HG03378 (cell line): ENCODE results near the gene GPM6B.
"Not testable (repeated sequence)": the region's sequence is repeated elsewhere in the genome, so short reads cannot be mapped to it uniquely, and the experiment has no call there.

Source experiments
- ATAC-seq: cut with Tn5 transposase; IDR thresholded peaks from one replicate; pipeline ENCODE4 v1.9.1; 2021; ENCODE audit warnings: mild to moderate bottlenecking, moderate library complexity; ENCODE audit not compliant: unreplicated experiment

The GPM6B gene

DNA sequence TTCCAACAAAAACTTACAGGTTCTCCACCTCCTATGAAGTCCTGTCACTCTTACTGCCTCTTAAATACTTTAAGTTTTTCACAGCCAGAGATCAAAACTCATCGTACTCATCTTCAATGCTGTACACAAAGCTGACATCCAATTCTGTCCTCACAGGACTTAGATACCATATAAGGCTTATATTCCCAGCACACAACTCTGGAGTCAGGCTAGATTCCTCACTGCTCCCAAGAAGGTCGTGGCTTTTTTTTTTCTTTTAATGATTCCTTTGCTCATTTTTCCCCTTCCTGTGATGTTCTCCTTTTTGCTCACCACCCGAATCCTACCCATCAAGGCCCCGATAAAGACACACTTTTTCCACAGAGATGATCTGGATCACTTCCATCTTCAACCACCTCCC, 83.4 kb downstream of the GPM6B start:
- no peak for ATAC-seq

DNA sequence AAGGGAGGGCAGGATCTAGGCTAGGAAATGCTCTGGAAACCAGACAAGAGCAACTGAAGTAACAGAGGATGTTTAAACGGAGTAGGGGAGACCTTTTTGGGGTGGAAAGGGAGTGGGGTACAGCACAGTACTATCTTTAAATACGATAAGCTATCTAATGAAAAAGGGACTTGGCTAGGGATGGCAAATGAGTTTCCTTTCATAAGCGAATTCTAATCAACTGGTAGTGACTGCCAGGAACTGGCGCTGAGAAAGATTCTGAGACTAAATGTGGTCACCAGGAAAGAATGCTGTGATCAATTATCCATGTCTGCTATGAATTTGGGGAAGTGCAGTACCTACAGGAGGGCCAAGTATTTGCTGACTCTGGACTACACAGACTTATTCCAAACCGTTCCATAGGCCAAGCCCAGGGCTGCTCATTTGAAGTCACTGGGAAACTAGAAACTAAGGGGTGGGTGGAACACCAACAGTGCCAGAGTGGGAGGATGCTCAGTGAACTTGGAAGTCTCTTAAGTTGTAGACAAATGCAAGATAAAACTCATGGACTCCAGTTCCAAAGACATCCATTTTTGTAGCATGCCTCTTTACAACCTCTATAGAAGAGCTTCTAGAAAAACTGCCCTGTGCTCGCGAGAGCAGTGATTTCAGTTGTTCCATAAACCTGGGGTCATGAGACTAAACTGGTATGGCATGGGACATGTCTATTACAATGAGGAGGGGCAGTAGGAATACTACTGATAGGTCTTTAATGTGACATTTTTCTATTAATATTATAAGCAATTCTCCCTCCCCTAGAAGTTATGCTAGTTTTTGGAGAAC, 84.4 kb downstream of the GPM6B start:
- no peak for ATAC-seq

DNA sequence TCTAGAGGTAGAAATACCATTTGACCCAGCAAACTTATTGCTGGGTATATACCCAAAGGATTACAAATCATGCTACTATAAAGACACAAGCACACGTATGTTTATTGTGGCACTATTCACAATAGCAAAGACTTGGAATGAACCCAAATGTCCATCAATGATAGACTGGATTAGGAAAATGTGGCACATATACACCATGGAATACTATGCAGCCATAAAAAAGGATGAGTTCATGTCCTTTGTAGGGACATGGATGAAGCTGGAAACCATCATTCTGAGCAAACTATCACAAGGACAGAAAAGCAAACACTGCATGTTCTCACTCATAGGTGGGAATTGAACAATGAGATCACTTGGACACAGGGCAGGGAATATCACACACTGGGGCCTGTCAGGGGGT, 86.4 kb downstream of the GPM6B start:
- not testable (repeated sequence) for ATAC-seq

DNA sequence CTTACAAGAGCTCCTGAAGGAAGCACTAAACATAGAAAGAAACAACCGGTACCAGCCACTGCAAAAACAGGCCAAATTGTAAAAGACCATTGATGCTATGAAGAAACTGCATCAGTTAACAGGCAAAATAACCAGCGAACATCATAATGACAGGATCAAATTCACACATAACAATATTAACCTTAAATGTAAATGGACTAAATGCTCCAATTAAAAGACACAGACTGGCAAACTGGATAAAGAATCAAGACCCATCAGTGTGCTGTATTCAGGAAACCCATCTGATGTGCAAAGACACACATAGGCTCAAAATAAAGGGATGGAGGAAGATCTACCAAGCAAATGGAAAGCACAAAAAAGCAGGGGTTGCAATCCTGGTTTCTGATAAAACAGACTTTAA, 90.3 kb downstream of the GPM6B start:
- not testable (repeated sequence) for ATAC-seq

DNA sequence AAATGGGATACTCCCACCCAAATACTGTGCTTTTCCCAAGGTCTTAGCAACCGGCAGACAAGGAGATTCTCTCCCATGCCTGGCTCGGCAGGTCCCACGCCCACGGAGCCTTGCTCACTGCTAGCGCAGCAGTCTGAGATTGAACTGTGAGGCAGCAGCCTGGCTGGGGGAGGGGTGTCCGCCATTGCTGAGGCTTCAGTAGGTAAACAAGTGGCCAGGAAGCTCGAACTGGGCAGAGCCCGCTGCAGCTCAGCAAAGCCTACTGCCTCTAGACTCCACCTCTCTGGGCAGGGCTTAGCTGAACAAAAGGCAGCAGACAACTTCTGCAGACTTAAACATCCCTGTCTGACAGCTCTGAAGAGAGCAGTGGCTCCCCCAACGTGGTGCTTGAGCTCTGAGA, 92.0 kb downstream of the GPM6B start:
- not testable (repeated sequence) for ATAC-seq

DNA sequence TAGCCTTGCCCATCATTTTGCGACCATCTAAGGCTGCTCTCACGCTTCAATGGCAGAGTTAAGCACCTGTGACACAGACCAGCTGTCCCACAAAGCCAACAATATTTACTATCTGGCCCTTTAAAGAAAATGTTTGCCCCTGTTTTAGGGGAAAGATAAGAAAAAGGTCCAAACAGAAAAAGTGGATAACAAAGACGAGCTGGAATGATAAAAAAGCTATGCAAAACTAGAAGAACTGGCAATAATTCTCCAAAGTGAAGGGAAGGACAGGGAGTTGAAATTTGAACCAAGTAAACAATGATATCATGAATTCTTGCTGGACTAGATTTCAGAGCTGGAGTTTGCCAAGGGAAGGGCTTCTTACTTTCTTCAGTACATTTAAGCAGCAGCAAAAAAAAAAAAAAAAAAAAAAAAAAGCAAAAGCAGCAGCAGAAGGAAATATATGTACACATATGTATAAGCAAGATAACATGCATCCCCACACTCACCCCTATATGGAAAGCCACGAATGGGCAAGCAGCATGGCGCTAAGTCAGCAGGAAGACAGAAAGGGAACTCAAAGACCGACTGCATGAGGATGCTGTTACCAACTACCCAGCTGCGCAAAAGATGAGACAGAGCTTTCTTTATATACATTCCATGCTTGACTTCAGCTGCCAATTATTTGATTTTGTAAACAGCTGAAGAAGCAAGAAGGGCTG, 94.9 kb downstream of the GPM6B start:
- ATAC-seq = no peak

DNA sequence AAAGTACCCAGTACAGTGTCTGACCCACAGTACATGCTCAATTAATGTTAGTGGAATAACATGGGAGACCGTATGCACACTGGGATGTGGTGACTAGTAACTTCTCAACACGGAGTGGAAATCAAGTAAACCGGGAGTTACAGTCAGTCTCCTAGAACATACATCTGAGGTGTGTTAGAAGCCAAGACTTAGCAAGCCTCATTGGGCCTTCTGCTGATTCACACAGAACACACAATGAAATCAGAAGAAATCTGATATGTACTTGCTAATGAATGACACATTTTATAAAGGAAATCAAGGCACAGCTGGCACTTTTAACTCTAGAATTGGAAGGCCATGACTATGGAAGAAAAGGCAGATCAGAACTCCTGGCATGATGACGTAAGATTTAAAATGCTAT, 95.5 kb downstream of the GPM6B start:
- ATAC-seq = no peak
